ENCODE measurements around the gene HNRNPUL2. TPM values are rescaled to one million over a fixed set of nuclear protein-coding genes. Genes with fewer than 3 reads are reported as not detected.
A peak's percentile ranks its signal among the peaks of the same experiment; 100 is the strongest.
"Not testable (repeated sequence)": the region's sequence is repeated elsewhere in the genome, so short reads cannot be mapped to it uniquely, and the experiment has no call there.

The HNRNPUL2 gene
- total RNA-seq, 1 donor from 2014 or later, result 30.9 TPM

DNA sequence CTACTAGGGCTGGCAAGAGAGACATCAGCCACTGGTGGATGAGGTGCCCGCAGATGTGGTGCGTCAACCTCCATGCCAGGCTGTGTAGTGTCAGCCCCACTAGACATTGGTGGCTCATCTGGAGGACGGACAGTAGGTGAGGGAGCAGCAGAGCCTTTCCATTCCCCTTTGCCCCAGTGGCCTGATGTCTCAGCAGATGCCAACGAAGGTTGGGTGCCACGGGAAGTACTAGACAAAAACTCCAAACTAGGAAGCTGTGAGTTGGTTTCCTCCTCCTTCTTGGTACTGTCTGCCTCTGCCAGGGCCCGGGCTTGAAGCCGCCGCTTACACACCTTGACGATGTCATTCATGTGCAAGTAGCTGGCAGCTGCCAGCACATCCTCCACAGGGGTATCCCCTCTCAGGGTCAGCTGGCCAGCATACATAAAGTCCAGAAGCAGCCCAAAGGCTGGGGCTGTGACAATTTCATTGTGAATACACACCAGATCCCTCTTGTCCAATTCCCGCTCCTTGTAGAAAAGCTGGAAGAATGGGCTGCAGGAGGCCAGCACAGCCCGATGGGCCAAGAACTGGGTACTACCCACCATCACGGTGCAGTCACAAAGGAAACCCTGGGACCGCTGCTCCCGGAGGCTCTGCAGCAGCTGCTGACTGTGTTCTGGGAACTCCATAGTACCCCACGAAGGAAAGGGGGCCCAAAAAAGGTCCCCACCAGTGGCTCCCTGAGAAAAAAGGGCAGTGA is 25.9 kb upstream of the HNRNPUL2 start:
- no peaks in the 10 kb centered on the region for H3K4me1 ChIP-seq
- DNase-seq (ENCODE audit: low spot score), result no peak
- no peak overlapping the region for H3K9ac ChIP-seq
- peaks cover 7% of the 10 kb centered on the region for H3K27me3 Mint-ChIP-seq (ENCODE audit: insufficient read depth, low read depth)
- peaks cover 33% of the 10 kb centered on the region for H3K79me2 ChIP-seq (ENCODE audit: low read depth)
- H4K20me1 ChIP-seq (ENCODE audit: low read depth), result no peaks in the 10 kb centered on the region
- no peaks in the 10 kb centered on the region for H3K36me3 ChIP-seq
- no peak overlapping the region for H3K27ac Mint-ChIP-seq
- peak overlapping the region; percentile 47 for H2AFZ ChIP-seq (replicated peaks)
- TF ChIP-seq, protein P1, sequence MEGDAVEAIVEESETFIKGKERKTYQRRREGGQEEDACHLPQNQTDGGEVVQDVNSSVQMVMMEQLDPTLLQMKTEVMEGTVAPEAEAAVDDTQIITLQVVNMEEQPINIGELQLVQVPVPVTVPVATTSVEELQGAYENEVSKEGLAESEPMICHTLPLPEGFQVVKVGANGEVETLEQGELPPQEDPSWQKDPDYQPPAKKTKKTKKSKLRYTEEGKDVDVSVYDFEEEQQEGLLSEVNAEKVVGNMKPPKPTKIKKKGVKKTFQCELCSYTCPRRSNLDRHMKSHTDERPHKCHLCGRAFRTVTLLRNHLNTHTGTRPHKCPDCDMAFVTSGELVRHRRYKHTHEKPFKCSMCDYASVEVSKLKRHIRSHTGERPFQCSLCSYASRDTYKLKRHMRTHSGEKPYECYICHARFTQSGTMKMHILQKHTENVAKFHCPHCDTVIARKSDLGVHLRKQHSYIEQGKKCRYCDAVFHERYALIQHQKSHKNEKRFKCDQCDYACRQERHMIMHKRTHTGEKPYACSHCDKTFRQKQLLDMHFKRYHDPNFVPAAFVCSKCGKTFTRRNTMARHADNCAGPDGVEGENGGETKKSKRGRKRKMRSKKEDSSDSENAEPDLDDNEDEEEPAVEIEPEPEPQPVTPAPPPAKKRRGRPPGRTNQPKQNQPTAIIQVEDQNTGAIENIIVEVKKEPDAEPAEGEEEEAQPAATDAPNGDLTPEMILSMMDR (IDR thresholded peaks at IDR 0.05), result no peak
- TF ChIP-seq EZH2phosphoT487 (IDR thresholded peaks at IDR 0.05) (no peak), EZH2 (IDR thresholded peaks at IDR 0.05) (no peak)
- H3K36me3 Mint-ChIP-seq, result peaks cover 4% of the 10 kb centered on the region
- peak overlapping the region; percentile 98 for H3K4me3 Mint-ChIP-seq
- H3K9me3 ChIP-seq (ENCODE audit: low read depth), result no peaks in the 10 kb centered on the region
- peaks cover 5% of the 10 kb centered on the region for H3K4me1 Mint-ChIP-seq
- peak overlapping the region; percentile 74 for H3K4me3 ChIP-seq
- no peak overlapping the region for H3K27ac ChIP-seq
- no peaks in the 10 kb centered on the region for H3K27me3 ChIP-seq
- peak overlapping the region; percentile 77 for H3K4me2 ChIP-seq
- no peaks in the 10 kb centered on the region for H3K9me3 Mint-ChIP-seq
- H3F3A ChIP-seq (ENCODE audit: low read depth), result peaks cover 23% of the 10 kb centered on the region

DNA sequence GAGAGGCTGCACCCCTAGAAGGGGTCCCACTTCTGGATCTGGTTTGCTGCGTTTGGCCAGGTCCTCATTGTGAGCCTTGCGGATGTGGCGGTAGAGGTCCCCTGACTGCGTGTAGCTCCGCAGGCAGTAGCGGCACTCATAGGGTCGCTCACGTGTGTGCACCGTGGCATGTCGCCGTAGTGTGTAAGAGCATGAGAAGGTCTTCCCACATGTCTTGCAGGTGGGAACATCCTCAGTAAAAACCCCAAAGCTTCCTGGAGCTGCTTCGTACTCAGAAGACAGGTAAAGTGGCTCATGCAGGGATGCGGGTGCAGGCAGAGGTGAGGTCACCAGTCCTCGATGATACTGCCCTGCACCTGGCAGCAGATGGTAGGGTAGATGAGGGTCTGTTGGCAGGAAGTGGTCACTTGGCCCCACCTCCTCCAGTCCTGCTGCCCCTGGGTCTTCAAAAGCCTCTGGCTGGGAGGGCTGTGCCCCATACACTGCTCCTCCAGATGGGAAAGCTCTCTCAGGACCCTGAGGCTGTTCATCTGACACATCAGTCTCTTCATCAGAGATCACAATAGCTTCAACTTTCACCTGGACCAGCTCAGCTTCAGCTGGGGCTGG is 25.0 kb upstream of the HNRNPUL2 start:
- Histone ChIP-seq H3K4me2 (no peak overlapping the region), H3K9ac (no peak overlapping the region), H3F3A (ENCODE audit: low read depth) (peaks cover 24% of the 10 kb centered on the region), H3K27ac (no peak overlapping the region), H3K9me3 (ENCODE audit: low read depth) (no peaks in the 10 kb centered on the region), H4K20me1 (ENCODE audit: low read depth) (no peaks in the 10 kb centered on the region), H2AFZ (replicated peaks) (no peak overlapping the region), H3K36me3 (no peaks in the 10 kb centered on the region), H3K79me2 (ENCODE audit: low read depth) (peaks cover 33% of the 10 kb centered on the region), H3K4me1 (no peaks in the 10 kb centered on the region), H3K27me3 (no peaks in the 10 kb centered on the region), H3K4me3 (no peak overlapping the region)
- H3K4me3 Mint-ChIP-seq, result peak overlapping the region; percentile 98
- peaks cover 8% of the 10 kb centered on the region for H3K4me1 Mint-ChIP-seq
- peaks cover 3% of the 10 kb centered on the region for H3K27me3 Mint-ChIP-seq (ENCODE audit: insufficient read depth, low read depth)
- no peak overlapping the region for H3K27ac Mint-ChIP-seq
- DNase-seq (ENCODE audit: low spot score), result no peak
- no peak for TF ChIP-seq EZH2phosphoT487 (IDR thresholded peaks at IDR 0.05)
- TF ChIP-seq, protein P1 (IDR thresholded peaks at IDR 0.05), result no peak
- TF ChIP-seq EZH2 (IDR thresholded peaks at IDR 0.05), result no peak
- no peaks in the 10 kb centered on the region for H3K9me3 Mint-ChIP-seq
- H3K36me3 Mint-ChIP-seq, result peaks cover 4% of the 10 kb centered on the region

DNA sequence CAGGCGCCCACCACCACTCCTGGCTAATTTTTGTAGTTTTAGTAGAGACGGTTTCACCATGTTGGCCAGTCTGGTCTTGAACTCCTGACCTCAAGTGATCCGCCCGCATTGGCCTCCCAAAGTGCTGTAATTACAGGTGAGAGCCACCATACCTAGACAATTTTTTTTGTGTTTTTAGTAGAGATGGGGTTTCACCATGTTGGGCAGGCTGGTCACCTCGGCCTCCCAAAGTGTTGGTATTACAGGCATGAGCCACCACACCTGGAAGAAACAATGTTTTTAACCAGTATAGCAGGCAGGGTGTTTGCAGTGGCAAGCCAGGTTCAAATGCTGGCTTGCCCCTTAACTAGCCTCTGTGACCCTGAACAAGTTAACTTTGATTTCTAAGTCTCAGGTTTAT is 22.7 kb upstream of the HNRNPUL2 start:
- not testable (repeated sequence) for H3K4me3 ChIP-seq; DNase-seq (ENCODE audit: low spot score); H2AFZ ChIP-seq (replicated peaks); H4K20me1 ChIP-seq (ENCODE audit: low read depth); H3K27ac ChIP-seq; H3K27me3 Mint-ChIP-seq (ENCODE audit: insufficient read depth, low read depth); H3K27ac Mint-ChIP-seq; H3K27me3 ChIP-seq; H3K4me1 ChIP-seq; H3K4me1 Mint-ChIP-seq; H3K4me3 Mint-ChIP-seq; H3K9me3 Mint-ChIP-seq; H3K4me2 ChIP-seq; H3K9ac ChIP-seq; H3K36me3 ChIP-seq; H3K9me3 ChIP-seq (ENCODE audit: low read depth); H3K36me3 Mint-ChIP-seq
- Histone ChIP-seq H3F3A (ENCODE audit: low read depth) (peaks cover 14% of the 10 kb centered on the region), H3K79me2 (ENCODE audit: low read depth) (peaks cover 33% of the 10 kb centered on the region)

Data from neural progenitor cell (in vitro differentiated cells).